Neural crest cell (in vitro differentiated cells): ENCODE results near the gene DDX21. TPM values are rescaled to one million over a fixed set of nuclear protein-coding genes. Genes with fewer than 3 reads are reported as not detected.

Experiments
- DNase-seq: peaks from one replicate; pipeline ENCODE4 v3.0.0; 2021; ENCODE audit warnings: low read depth, mixed read lengths, low spot score
- H3K27ac Mint-ChIP-seq: one replicate; pipeline ENCODE4 v1.8.0; 2021; ENCODE audit warnings: mild to moderate bottlenecking, mixed read lengths; ENCODE audit not compliant: unreplicated experiment
- H3K27me3 Mint-ChIP-seq: 2 replicates; pipeline ENCODE4 v1.8.0; 2021; ENCODE audit warnings: low read depth, mild to moderate bottlenecking, mixed read lengths
- H3K36me3 Mint-ChIP-seq: 2 replicates; pipeline ENCODE4 v1.8.0; 2021; ENCODE audit warnings: low read depth, mild to moderate bottlenecking, mixed read lengths
- H3K4me1 Mint-ChIP-seq: 2 replicates; pipeline ENCODE4 v1.8.0; 2021; ENCODE audit warnings: mixed read lengths
- H3K4me3 Mint-ChIP-seq: one replicate; pipeline ENCODE4 v1.8.0; 2021; ENCODE audit warnings: mild to moderate bottlenecking, mixed read lengths
- H3K9me3 Mint-ChIP-seq: 2 replicates; pipeline ENCODE4 v1.8.0; 2021; ENCODE audit warnings: mixed read lengths
- total RNA-seq: library from RNA; stranded (reverse); gene quantifications from 2 replicates; pipeline ENCODE4 v1.2.1, GENCODE V29; 2021
- TF ChIP-seq, protein P1 (sequence below): fragments of 200-600 bp; sonication (generic); conservative IDR thresholded peaks from 2 replicates; pipeline ENCODE4 v1.5.0; 2021; ENCODE audit warnings: antibody characterized with exemption, mild to moderate bottlenecking

Gene DDX21
- total RNA-seq, 1 donor from 2014 or later = 67.2 TPM

DNA sequence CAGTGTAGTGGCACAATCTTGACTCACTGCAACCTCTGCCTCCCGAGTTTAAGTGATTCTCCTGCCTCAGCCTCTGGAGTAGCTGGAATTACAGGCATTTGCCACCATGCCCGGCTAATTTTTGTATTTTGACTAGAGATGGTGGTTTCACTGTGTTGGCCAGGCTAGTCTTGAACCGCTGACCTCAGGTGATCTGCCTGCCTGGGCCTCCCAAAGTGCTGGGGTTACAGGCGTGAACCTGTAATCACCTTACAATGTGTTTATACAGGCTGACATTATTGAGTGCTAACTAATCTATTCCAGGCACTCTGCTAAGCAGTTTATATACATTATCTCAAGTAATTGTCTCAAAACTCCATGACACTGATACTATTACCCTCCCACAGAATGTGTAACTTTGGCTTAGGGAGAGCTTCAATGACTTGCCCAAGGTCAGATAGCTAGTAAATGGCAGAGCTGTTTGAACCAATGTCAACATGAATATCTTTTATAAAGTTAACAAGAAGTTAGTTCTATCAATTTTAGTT, 69.5 kb downstream of the DDX21 start:
- no peaks in the 10 kb centered on the region for H3K9me3 Mint-ChIP-seq
- H3K4me1 Mint-ChIP-seq = no peaks in the 10 kb centered on the region
- TF ChIP-seq, protein P1, sequence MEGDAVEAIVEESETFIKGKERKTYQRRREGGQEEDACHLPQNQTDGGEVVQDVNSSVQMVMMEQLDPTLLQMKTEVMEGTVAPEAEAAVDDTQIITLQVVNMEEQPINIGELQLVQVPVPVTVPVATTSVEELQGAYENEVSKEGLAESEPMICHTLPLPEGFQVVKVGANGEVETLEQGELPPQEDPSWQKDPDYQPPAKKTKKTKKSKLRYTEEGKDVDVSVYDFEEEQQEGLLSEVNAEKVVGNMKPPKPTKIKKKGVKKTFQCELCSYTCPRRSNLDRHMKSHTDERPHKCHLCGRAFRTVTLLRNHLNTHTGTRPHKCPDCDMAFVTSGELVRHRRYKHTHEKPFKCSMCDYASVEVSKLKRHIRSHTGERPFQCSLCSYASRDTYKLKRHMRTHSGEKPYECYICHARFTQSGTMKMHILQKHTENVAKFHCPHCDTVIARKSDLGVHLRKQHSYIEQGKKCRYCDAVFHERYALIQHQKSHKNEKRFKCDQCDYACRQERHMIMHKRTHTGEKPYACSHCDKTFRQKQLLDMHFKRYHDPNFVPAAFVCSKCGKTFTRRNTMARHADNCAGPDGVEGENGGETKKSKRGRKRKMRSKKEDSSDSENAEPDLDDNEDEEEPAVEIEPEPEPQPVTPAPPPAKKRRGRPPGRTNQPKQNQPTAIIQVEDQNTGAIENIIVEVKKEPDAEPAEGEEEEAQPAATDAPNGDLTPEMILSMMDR = no peak
- DNase-seq = no peak
- no peaks in the 10 kb centered on the region for H3K36me3 Mint-ChIP-seq
- no peak overlapping the region for H3K4me3 Mint-ChIP-seq
- H3K27ac Mint-ChIP-seq = no peak overlapping the region
- no peaks in the 10 kb centered on the region for H3K27me3 Mint-ChIP-seq

DNA sequence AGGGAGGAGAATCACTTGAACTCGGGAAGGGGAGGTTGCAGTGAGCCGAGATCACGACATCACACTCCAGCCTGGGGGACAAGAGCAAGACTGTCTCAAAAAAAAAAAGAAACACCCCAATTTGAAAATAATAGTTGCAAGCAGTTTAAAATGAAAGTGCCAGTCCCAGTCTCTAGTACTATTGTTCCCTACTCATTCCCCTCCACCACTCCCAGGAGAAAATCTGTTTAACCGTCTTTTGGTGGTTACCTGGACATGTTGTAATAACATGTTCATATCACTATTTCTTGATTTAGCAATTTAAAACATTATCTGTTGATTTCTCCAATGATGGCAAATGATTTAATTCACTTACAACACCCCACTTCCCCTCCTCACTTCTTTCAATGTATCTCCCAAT, 77.3 kb downstream of the DDX21 start:
- Mint-ChIP-seq H3K9me3 (peaks cover 4% of the 10 kb centered on the region), H3K36me3 (no peaks in the 10 kb centered on the region), H3K4me1 (no peaks in the 10 kb centered on the region), H3K4me3 (no peak overlapping the region), H3K27me3 (peaks cover 6% of the 10 kb centered on the region), H3K27ac (no peak overlapping the region)
- no peak for DNase-seq
- TF ChIP-seq, protein P1 = no peak

Other genes with a start within 250 kb of the DDX21 start
- 131 and 132 TPM in 2 replicates for gene CCAR1, start 234.9 kb upstream of the DDX21 start, total RNA-seq
- gene STOX1, start 128.6 kb upstream of the DDX21 start, total RNA-seq = 8.7 and 8.8 TPM in 2 replicates
- 57.7 and 58.9 TPM in 2 replicates for gene DDX50, start 54.9 kb upstream of the DDX21 start, total RNA-seq
- 27.7 and 27.8 TPM in 2 replicates for gene KIFBP, start 32.6 kb downstream of the DDX21 start, total RNA-seq
- not detected in 2 replicates for gene SRGN, start 131.9 kb downstream of the DDX21 start, total RNA-seq
- 62.2 and 63.2 TPM in 2 replicates for gene VPS26A, start 168.0 kb downstream of the DDX21 start, total RNA-seq
- gene SUPV3L1, start 224.1 kb downstream of the DDX21 start, total RNA-seq = 35.6 and 39.4 TPM in 2 replicates